Measurements from ENCODE around the gene IPMK. TPM values are rescaled to one million over a fixed set of nuclear protein-coding genes. Genes with fewer than 3 reads are reported as not detected.
A peak's percentile ranks its signal among the peaks of the same experiment; 100 is the strongest.

Gene IPMK
- total and polyA plus RNA-seq, 9 of the 15 experiments (the other 6 are each of a cell fraction or from before 2014, with no cell fraction given), result 0.98 to 4.4 (median 2.7) TPM

GRCh38 chr10:58265249-58265648 lies 2.4 kb downstream of the IPMK start:
- no peaks in the 10 kb centered on the region for H3K27me3 ChIP-seq (ENCODE audit: control insufficient read depth in 2 of 2, insufficient read depth in 2 of 2, low read length in 2 of 2)
- intact Hi-C loops (cut with micrococcal nuclease) (loop anchor here (5.0 kb wide), 2 partner anchors 88 to 1903 kb away; partner anchors contain the start of gene ZWINT), in situ Hi-C loops (cut with MboI) (no loop called here)
- no peak for ATAC-seq
- H3K4me3 ChIP-seq, result peak overlapping the region; percentile 71; the same call in 1 of the 2 replicates
- H2AFZ ChIP-seq (ENCODE audit: low read depth, low read length), result peak overlapping the region; percentile 35; the same call in 1 of the 2 replicates
- ChIA-PET CTCF (ENCODE audit: low intra/inter-chr PET ratio) (no interaction called here), POLR2A (interaction anchor here (1.0 kb wide), 1 partner anchor 9 kb away, joined by 3 read pairs; no protein-coding TSS in a partner anchor)
- peak overlapping the region; percentile 95 for H3K4me2 ChIP-seq (ENCODE audit: insufficient read depth, low read length)
- H4K20me1 ChIP-seq (replicated peaks; ENCODE audit: control insufficient read depth, insufficient read depth, low read length), result no peaks in the 10 kb centered on the region
- no peaks in the 10 kb centered on the region for H3K36me3 ChIP-seq (ENCODE audit: control insufficient read depth, insufficient read depth, low read length)
- H3K27ac ChIP-seq (ENCODE audit: extremely low read depth, low read depth, low read length), result peak overlapping the region; percentile 85; the same call in 2 of the 3 replicates
- WGBS (ENCODE audit: insufficient coverage, low coverage, missing lambda C conversion rate), result 0% methylated on average over 1 of the region's 1 CpG
- DNase-seq (ENCODE audit: extremely low read depth in 1 of 4, low spot score in 3 of 4), result no peak
- TF ChIP-seq GATA2 (CRISPR knock-in tag; IDR thresholded peaks at IDR 0.05) (no peak), GABPB2 (CRISPR knock-in tag; conservative IDR thresholded peaks at IDR 0.05) (no peak), NFRKB (IDR thresholded peaks at IDR 0.05; ENCODE audit: low read depth) (peak; percentile 46; the same call in 1 of the 2 replicates), ZNF146 (CRISPR knock-in tag; IDR thresholded peaks at IDR 0.05; ENCODE audit: unreplicated experiment) (no peak), NR2C1 (IDR thresholded peaks at IDR 0.05) (no peak), NR2C1 (tag; IDR thresholded peaks at IDR 0.05) (no peak)
- FAIRE-seq, result no peak
- peaks cover 69% of the 10 kb centered on the region for H3K79me2 ChIP-seq (ENCODE audit: control insufficient read depth, insufficient read depth, low read length)
- peaks cover 7 to 16% of the 10 kb centered on the region in 2 experiments; a peak in 3 of 5 replicates for H3K4me1 ChIP-seq (replicated peaks in 1 of 2; ENCODE audit: control insufficient read depth in 2 of 2, insufficient read depth in 2 of 2, low read length in 2 of 2)
- peak overlapping the region in 1 of 2 experiments; percentile 58; a peak in 3 of 4 replicates for H3K9ac ChIP-seq (ENCODE audit: insufficient read depth in 1 of 2, low read depth in 2 of 2, low read length in 2 of 2)
- no TSS peak for BruUV-seq (replicated peaks)
- H3K9me3 ChIP-seq (replicated peaks; ENCODE audit: control insufficient read depth, insufficient read depth, low read depth, low read length), result no peaks in the 10 kb centered on the region
- H3K9me1 ChIP-seq (ENCODE audit: control insufficient read depth, insufficient read depth, low read length), result no peaks in the 10 kb centered on the region

GRCh38 chr10:58264780-58265179 lies 2.9 kb downstream of the IPMK start:
- H3K9ac ChIP-seq (ENCODE audit: insufficient read depth in 1 of 2, low read depth in 2 of 2, low read length in 2 of 2), result peak overlapping the region in 1 of 2 experiments; percentile 58; a peak in 2 of 4 replicates
- in situ Hi-C loops (cut with MboI), result no loop called here
- no peak for TF ChIP-seq HDGF (IDR thresholded peaks at IDR 0.05)
- peak; percentile 69 for TF ChIP-seq GABPA (tag; conservative IDR thresholded peaks at IDR 0.05; ENCODE audit: low read depth)
- TF ChIP-seq NR2C1 (IDR thresholded peaks at IDR 0.05), result no peak
- 0 out of 2 replicates have a peak, but pooled peaks have one; percentile 11 for TF ChIP-seq NR2C1 (tag; IDR thresholded peaks at IDR 0.05)
- peak in 1 of 2 experiments; percentile 20 for TF ChIP-seq AFF1 (IDR thresholded peaks at IDR 0.05; ENCODE audit: low read depth in 1 of 2, partially characterized antibody in 2 of 2)
- no peak for TF ChIP-seq NR2C2 (CRISPR knock-in tag; IDR thresholded peaks at IDR 0.05)
- peak; percentile 44; the same call in 1 of the 2 replicates for TF ChIP-seq NR2C2 (tag; IDR thresholded peaks at IDR 0.05)

More at GRCh38 chr10:58264780-58265179, 2.9 kb downstream of the IPMK start:
- FAIRE-seq, result no peak
- Histone ChIP-seq H3K9me3 (replicated peaks; ENCODE audit: control insufficient read depth, insufficient read depth, low read depth, low read length) (no peaks in the 10 kb centered on the region), H3K79me2 (ENCODE audit: control insufficient read depth, insufficient read depth, low read length) (peaks cover 69% of the 10 kb centered on the region), H3K36me3 (ENCODE audit: control insufficient read depth, insufficient read depth, low read length) (no peaks in the 10 kb centered on the region), H3K4me2 (ENCODE audit: insufficient read depth, low read length) (peak overlapping the region; percentile 95; the same call in 1 of the 2 replicates), H2AFZ (ENCODE audit: low read depth, low read length) (peak overlapping the region; percentile 35; the same call in 1 of the 2 replicates), H4K20me1 (replicated peaks; ENCODE audit: control insufficient read depth, insufficient read depth, low read length) (no peaks in the 10 kb centered on the region), H3K9me1 (ENCODE audit: control insufficient read depth, insufficient read depth, low read length) (no peaks in the 10 kb centered on the region), H3K27me3 (ENCODE audit: control insufficient read depth in 2 of 2, insufficient read depth in 2 of 2, low read length in 2 of 2) (no peaks in the 10 kb centered on the region), H3K27ac (ENCODE audit: extremely low read depth, low read depth, low read length) (peak overlapping the region; percentile 85; the same call in 2 of the 3 replicates), H3K4me3 (peak overlapping the region; percentile 71; the same call in 1 of the 2 replicates), H3K4me1 (replicated peaks in 1 of 2; ENCODE audit: control insufficient read depth in 2 of 2, insufficient read depth in 2 of 2, low read length in 2 of 2) (peaks cover 7 to 16% of the 10 kb centered on the region in 2 experiments; a peak in 3 of 5 replicates)
- WGBS (ENCODE audit: insufficient coverage, low coverage, missing lambda C conversion rate), result 12% methylated on average over 5 of the region's 5 CpGs
- intact Hi-C loops (cut with micrococcal nuclease), result loop anchor here (5.0 kb wide), 2 partner anchors 87 to 1902 kb away; partner anchors contain the start of gene ZWINT
- no TSS peak for BruUV-seq (replicated peaks)
- DNase-seq (ENCODE audit: extremely low read depth in 1 of 4, low spot score in 3 of 4), result peak in 2 of 4 experiments; percentile 38 to 44
- ATAC-seq, result no peak
- ChIA-PET CTCF (ENCODE audit: low intra/inter-chr PET ratio) (no interaction called here), POLR2A (interaction anchor here (1.0 kb wide), 1 partner anchor 9 kb away, joined by 3 read pairs; no protein-coding TSS in a partner anchor)
